PC-3 (cell line): Measurements from ENCODE around the gene FAM9C. TPM values are rescaled to one million over a fixed set of nuclear protein-coding genes. Genes with fewer than 3 reads are reported as not detected.

Experiments
- ATAC-seq: fragments of 200-7000 bp; cut with Tn5 transposase; 2 replicates; pipeline ENCODE4 v1.9.1; 2020; ENCODE audit warnings: mild to moderate bottlenecking, moderate library complexity
- BruUV-seq: library from RNA; stranded (reverse); fragments of 400-500 nt; replicated peaks from 2 replicates; lab custom pipeline; 2021; lab: Mats Ljungman, UMichigan
- CTCF ChIA-PET: fragments of 300-600 bp; sonication (Branson Sonifier 250); formaldehyde crosslinking; loops from one replicate; lab custom pipeline; 2022; ENCODE audit warnings: antibody characterized with exemption; lab: Charles Lee
- POLR2A ChIA-PET: fragments of 300-600 bp; sonication (Branson Sonifier 250); formaldehyde crosslinking; loops from one replicate; lab custom pipeline; 2022; ENCODE audit warnings: antibody characterized with exemption; ENCODE audit not compliant: unreplicated experiment; lab: Charles Lee
- DNase-seq: peaks from one replicate; pipeline ENCODE4 v3.0.0-alpha.2; 2015
- H2AFZ ChIP-seq: fragments of 300-600 bp; sonication (generic); 2 replicates; pipeline ENCODE4 v1.6.0; 2016; ENCODE audit warnings: antibody characterized with exemption, low read length
- H3F3A ChIP-seq: fragments of 300-600 bp; sonication (generic); one replicate; pipeline ENCODE4 v1.6.0; 2017; ENCODE audit warnings: antibody characterized with exemption, low read length, control low read depth, mild to moderate bottlenecking; ENCODE audit not compliant: unreplicated experiment
- H3K27ac ChIP-seq: fragments of 300-600 bp; sonication (generic); 2 replicates; pipeline ENCODE4 v1.5.1; 2016; ENCODE audit warnings: mild to moderate bottlenecking, low read length
- H3K27me3 ChIP-seq: fragments of 300-600 bp; sonication (generic); 2 replicates; pipeline ENCODE4 v1.6.1; 2016; ENCODE audit warnings: low read length, mixed read lengths
- H3K36me3 ChIP-seq: fragments of 300-600 bp; sonication (generic); 2 replicates; pipeline ENCODE4 v1.6.1; 2016; ENCODE audit warnings: low read depth, mixed run types, low read length, mixed read lengths
- H3K4me1 ChIP-seq: fragments of 300-600 bp; sonication (generic); 2 replicates; pipeline ENCODE4 v1.5.1; 2016; ENCODE audit warnings: low read length; ENCODE audit not compliant: insufficient read depth
- H3K4me2 ChIP-seq: fragments of 300-600 bp; sonication (generic); 2 replicates; pipeline ENCODE4 v1.6.0; 2016; ENCODE audit warnings: low read length
- H3K4me3 ChIP-seq: fragments of 300-600 bp; sonication (generic); 2 replicates; pipeline ENCODE4 v1.5.1; 2016; ENCODE audit warnings: mild to moderate bottlenecking, low read length, mixed read lengths
- H3K79me2 ChIP-seq: fragments of 300-600 bp; sonication (generic); 2 replicates; pipeline ENCODE4 v1.6.1; 2017; ENCODE audit warnings: low read length, mixed read lengths
- H3K9ac ChIP-seq: fragments of 300-600 bp; sonication (generic); 2 replicates; pipeline ENCODE4 v1.6.0; 2016; ENCODE audit warnings: mild to moderate bottlenecking, low read length
- H3K9me2 ChIP-seq: fragments of 300-600 bp; sonication (generic); replicated peaks from 2 replicates; pipeline ENCODE4 v1.6.1; 2016; ENCODE audit warnings: mixed run types, low read length, mixed read lengths
- H3K9me3 ChIP-seq: fragments of 300-600 bp; sonication (generic); 2 replicates; pipeline ENCODE4 v1.6.1; 2016; ENCODE audit warnings: low read length, mixed read lengths
- H4K20me1 ChIP-seq: fragments of 300-600 bp; sonication (generic); 2 replicates; pipeline ENCODE4 v1.6.1; 2016; ENCODE audit warnings: low read length, mixed read lengths
- EZH2 ChIP-seq: fragments of 300-600 bp; sonication (generic); IDR thresholded peaks from one replicate; pipeline ENCODE4 v1.6.1; 2017; ENCODE audit warnings: antibody characterized with exemption, mild to moderate bottlenecking, low read length; ENCODE audit not compliant: unreplicated experiment
- EZH2phosphoT487 ChIP-seq: fragments of 300-600 bp; sonication (generic); IDR thresholded peaks from 2 replicates; pipeline ENCODE4 v1.6.1; 2018; ENCODE audit warnings: mild to moderate bottlenecking, antibody characterized with exemption, low read length, borderline replicate concordance
- intact Hi-C: fragments of 100-400 bp; cut with micrococcal nuclease; formaldehyde crosslinking; loops from 2 replicates; pipeline ENCODE4 v1.9.0; 2023
- total RNA-seq: library from RNA; depleted of rRNA; stranded (reverse); fragments of >200 nt; gene quantifications from 2 replicates; pipeline ENCODE4 v1.2.3, GENCODE V29; 2014
- TF ChIP-seq, protein P1 (sequence below): fragments of 300-600 bp; sonication (generic); conservative IDR thresholded peaks from 2 replicates; pipeline ENCODE4 v1.5.1; 2017; ENCODE audit warnings: antibody characterized with exemption, low read depth, mild to moderate bottlenecking, low read length

FAM9C gene
- total RNA-seq, 1 experiment from 2014 or later: not detected

DNA sequence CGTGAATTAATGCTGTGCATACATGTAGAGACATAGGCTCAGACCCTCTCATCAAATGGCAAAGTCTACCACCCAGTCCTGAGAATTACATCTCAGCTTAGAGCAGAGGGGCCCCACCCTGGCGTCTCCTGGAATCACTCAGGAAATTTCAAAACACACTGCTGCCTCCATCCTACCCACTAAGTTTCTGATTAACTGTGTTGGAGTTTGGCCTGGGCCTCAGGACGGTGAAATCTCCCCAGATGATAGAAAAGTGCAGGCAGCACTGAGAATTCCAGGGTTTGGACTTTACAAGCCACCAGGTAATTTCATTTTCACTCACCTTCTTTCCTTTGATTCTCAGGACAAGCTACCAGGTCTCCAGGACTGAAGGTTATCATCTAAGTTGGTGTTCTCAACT lies 3.3 kb upstream of the FAM9C start:
- ChIA-PET CTCF (no interaction called here), POLR2A (no interaction called here)
- intact Hi-C loops: loop anchor here (10.0 kb wide), 1 partner anchor 1603 kb away; no protein-coding TSS in a partner anchor
- Histone ChIP-seq H3K79me2 (no peaks in the 10 kb centered on the region), H3K9me2 (no peaks in the 10 kb centered on the region), H3K4me1 (0 out of 2 replicates have a peak, but pooled peaks cover 7% of the 10 kb centered on the region), H3K9me3 (no peaks in the 10 kb centered on the region), H3K27ac (no peak overlapping the region), H3K36me3 (no peaks in the 10 kb centered on the region), H2AFZ (no peak overlapping the region), H3K27me3 (no peaks in the 10 kb centered on the region), H4K20me1 (no peaks in the 10 kb centered on the region), H3K4me2 (no peak overlapping the region), H3F3A (no peaks in the 10 kb centered on the region), H3K4me3 (no peak overlapping the region), H3K9ac (no peak overlapping the region)
- BruUV-seq: no TSS peak
- TF ChIP-seq EZH2phosphoT487 (no peak), EZH2 (no peak)
- TF ChIP-seq, protein P1, sequence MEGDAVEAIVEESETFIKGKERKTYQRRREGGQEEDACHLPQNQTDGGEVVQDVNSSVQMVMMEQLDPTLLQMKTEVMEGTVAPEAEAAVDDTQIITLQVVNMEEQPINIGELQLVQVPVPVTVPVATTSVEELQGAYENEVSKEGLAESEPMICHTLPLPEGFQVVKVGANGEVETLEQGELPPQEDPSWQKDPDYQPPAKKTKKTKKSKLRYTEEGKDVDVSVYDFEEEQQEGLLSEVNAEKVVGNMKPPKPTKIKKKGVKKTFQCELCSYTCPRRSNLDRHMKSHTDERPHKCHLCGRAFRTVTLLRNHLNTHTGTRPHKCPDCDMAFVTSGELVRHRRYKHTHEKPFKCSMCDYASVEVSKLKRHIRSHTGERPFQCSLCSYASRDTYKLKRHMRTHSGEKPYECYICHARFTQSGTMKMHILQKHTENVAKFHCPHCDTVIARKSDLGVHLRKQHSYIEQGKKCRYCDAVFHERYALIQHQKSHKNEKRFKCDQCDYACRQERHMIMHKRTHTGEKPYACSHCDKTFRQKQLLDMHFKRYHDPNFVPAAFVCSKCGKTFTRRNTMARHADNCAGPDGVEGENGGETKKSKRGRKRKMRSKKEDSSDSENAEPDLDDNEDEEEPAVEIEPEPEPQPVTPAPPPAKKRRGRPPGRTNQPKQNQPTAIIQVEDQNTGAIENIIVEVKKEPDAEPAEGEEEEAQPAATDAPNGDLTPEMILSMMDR: no peak
- ATAC-seq (no peak), DNase-seq (no peak)

DNA sequence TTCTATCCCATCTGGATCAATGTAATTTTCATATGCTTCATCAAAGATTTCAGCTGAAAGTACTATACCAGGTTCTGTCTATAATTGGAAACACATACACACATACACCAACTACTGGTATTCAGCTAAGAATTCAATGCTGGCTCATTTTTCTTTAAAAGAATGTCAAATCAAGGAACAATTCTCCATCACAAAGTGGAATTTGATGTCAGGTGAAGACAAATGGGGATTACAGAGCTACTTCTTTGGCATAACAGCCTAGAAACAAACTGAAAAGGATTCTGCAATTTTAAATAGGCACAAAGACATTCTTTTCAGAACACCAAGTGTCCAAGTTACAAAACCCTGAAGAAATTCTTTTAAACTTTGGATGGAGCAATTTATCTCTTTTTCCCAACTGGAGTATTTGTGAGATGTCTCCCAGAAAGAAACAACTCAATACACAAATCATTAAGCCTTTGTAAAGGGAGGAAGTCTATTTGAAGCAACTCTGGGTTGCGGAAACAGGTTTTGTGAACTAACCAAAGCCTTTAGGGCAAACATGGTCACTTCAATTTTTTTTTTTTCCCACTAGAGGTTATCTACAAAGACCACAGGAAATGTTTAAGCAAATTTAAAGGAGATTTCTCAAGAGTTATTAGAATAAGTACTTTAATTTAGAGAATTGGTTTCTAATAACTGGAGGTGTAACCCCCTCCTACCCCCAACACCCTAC lies 1.9 kb upstream of the FAM9C start:
- ChIA-PET POLR2A (no interaction called here), CTCF (no interaction called here)
- Histone ChIP-seq H3K9me2 (no peaks in the 10 kb centered on the region), H3K36me3 (no peaks in the 10 kb centered on the region), H2AFZ (no peak overlapping the region), H4K20me1 (no peaks in the 10 kb centered on the region), H3F3A (no peaks in the 10 kb centered on the region), H3K4me3 (no peak overlapping the region), H3K27me3 (no peaks in the 10 kb centered on the region), H3K9ac (no peak overlapping the region), H3K27ac (no peak overlapping the region), H3K9me3 (no peaks in the 10 kb centered on the region), H3K79me2 (no peaks in the 10 kb centered on the region), H3K4me2 (no peak overlapping the region), H3K4me1 (0 out of 2 replicates have a peak, but pooled peaks cover 7% of the 10 kb centered on the region)
- ATAC-seq: no peak
- no TSS peak for BruUV-seq
- TF ChIP-seq, protein P1: no peak
- TF ChIP-seq EZH2 (no peak), EZH2phosphoT487 (no peak)
- DNase-seq: no peak
- intact Hi-C loops: loop anchor here (10.0 kb wide), 1 partner anchor 1601 kb away; no protein-coding TSS in a partner anchor

- Histone ChIP-seq H3K4me2 (no peak overlapping the region), H3K9ac (no peak overlapping the region), H4K20me1 (no peaks in the 10 kb centered on the region), H3K27ac (no peak overlapping the region), H3K9me3 (no peaks in the 10 kb centered on the region), H3K36me3 (no peaks in the 10 kb centered on the region), H3K4me3 (no peak overlapping the region), H3F3A (no peaks in the 10 kb centered on the region), H2AFZ (no peak overlapping the region), H3K4me1 (0 out of 2 replicates have a peak, but pooled peaks cover 7% of the 10 kb centered on the region), H3K9me2 (no peaks in the 10 kb centered on the region), H3K79me2 (no peaks in the 10 kb centered on the region), H3K27me3 (no peaks in the 10 kb centered on the region)
- ChIA-PET CTCF (no interaction called here), POLR2A (no interaction called here)
- intact Hi-C loops: loop anchor here (10.0 kb wide), 1 partner anchor 1599 kb away; no protein-coding TSS in a partner anchor
- ATAC-seq (no peak), DNase-seq (no peak)
- TF ChIP-seq EZH2phosphoT487 (no peak), EZH2 (no peak)
- TF ChIP-seq, protein P1: no peak
- no TSS peak for BruUV-seq
Observed at GRCh38 chrX:13043938-13044337, 482 bp downstream of the FAM9C start.
